ENCODE results near the gene UMOD.
"Not testable (repeated sequence)": the region's sequence is repeated elsewhere in the genome, so short reads cannot be mapped to it uniquely, and the experiment has no call there.

The UMOD gene

GRCh38 chr16:20319406-20319805 lies 33.1 kb downstream of the UMOD start:
- TF ChIP-seq TAF1 (IDR thresholded peaks at IDR 0.05; ENCODE audit: low read depth, low read length) (no peak), POLR2A (IDR thresholded peaks at IDR 0.05; ENCODE audit: low read depth, low read length) (no peak), PAX5 (IDR thresholded peaks at IDR 0.05; ENCODE audit: insufficient read depth, low read length, severe bottlenecking) (no peak), SPI1 (IDR thresholded peaks at IDR 0.05; ENCODE audit: low read depth, low read length) (no peak), POLR2AphosphoS5 (IDR thresholded peaks at IDR 0.05; ENCODE audit: low read depth, low read length) (no peak), POU2F2 (IDR thresholded peaks at IDR 0.05; ENCODE audit: low read depth, low read length) (no peak)
- FAIRE-seq: no peak
- DNase-seq (ENCODE audit: insufficient read length, low spot score): no peak

- DNase-seq (ENCODE audit: insufficient read length, low spot score): no peak
- no peak for FAIRE-seq
- TF ChIP-seq POLR2A (IDR thresholded peaks at IDR 0.05; ENCODE audit: low read depth, low read length) (no peak), PAX5 (IDR thresholded peaks at IDR 0.05; ENCODE audit: insufficient read depth, low read length, severe bottlenecking) (no peak), POLR2AphosphoS5 (IDR thresholded peaks at IDR 0.05; ENCODE audit: low read depth, low read length) (no peak), POU2F2 (IDR thresholded peaks at IDR 0.05; ENCODE audit: low read depth, low read length) (no peak), TAF1 (IDR thresholded peaks at IDR 0.05; ENCODE audit: low read depth, low read length) (no peak), SPI1 (IDR thresholded peaks at IDR 0.05; ENCODE audit: low read depth, low read length) (no peak)
Observed at GRCh38 chr16:20318437-20318836, 34.1 kb downstream of the UMOD start.

GRCh38 chr16:20318006-20318405 lies 34.5 kb downstream of the UMOD start:
- FAIRE-seq (no peak), DNase-seq (ENCODE audit: insufficient read length, low spot score) (no peak)
- TF ChIP-seq TAF1 (IDR thresholded peaks at IDR 0.05; ENCODE audit: low read depth, low read length) (no peak), POLR2A (IDR thresholded peaks at IDR 0.05; ENCODE audit: low read depth, low read length) (no peak), POLR2AphosphoS5 (IDR thresholded peaks at IDR 0.05; ENCODE audit: low read depth, low read length) (no peak), PAX5 (IDR thresholded peaks at IDR 0.05; ENCODE audit: insufficient read depth, low read length, severe bottlenecking) (no peak)

- FAIRE-seq (no peak), DNase-seq (ENCODE audit: insufficient read length, low spot score) (no peak)
- TF ChIP-seq POU2F2 (IDR thresholded peaks at IDR 0.05; ENCODE audit: low read depth, low read length) (no peak), TAF1 (IDR thresholded peaks at IDR 0.05; ENCODE audit: low read depth, low read length) (no peak), POLR2A (IDR thresholded peaks at IDR 0.05; ENCODE audit: low read depth, low read length) (no peak), PAX5 (IDR thresholded peaks at IDR 0.05; ENCODE audit: insufficient read depth, low read length, severe bottlenecking) (no peak), SPI1 (IDR thresholded peaks at IDR 0.05; ENCODE audit: low read depth, low read length) (no peak), POLR2AphosphoS5 (IDR thresholded peaks at IDR 0.05; ENCODE audit: low read depth, low read length) (no peak)
Observed at GRCh38 chr16:20317117-20317516, 35.4 kb downstream of the UMOD start.

- FAIRE-seq: no peak
Observed at GRCh38 chr16:20316715-20317114, 35.8 kb downstream of the UMOD start.

GRCh38 chr16:20315764-20316163 lies 36.8 kb downstream of the UMOD start:
- DNase-seq (ENCODE audit: insufficient read length, low spot score) (no peak), FAIRE-seq (no peak)
- no peak for TF ChIP-seq SPI1 (IDR thresholded peaks at IDR 0.05; ENCODE audit: low read depth, low read length)
- TF ChIP-seq POLR2AphosphoS5 (IDR thresholded peaks at IDR 0.05; ENCODE audit: low read depth, low read length): no peak
- no peak for TF ChIP-seq POU2F2 (IDR thresholded peaks at IDR 0.05; ENCODE audit: low read depth, low read length)
- no peak for TF ChIP-seq TAF1 (IDR thresholded peaks at IDR 0.05; ENCODE audit: low read depth, low read length)
- TF ChIP-seq PAX5 (IDR thresholded peaks at IDR 0.05; ENCODE audit: insufficient read depth, low read length, severe bottlenecking): no peak
- TF ChIP-seq POLR2A (IDR thresholded peaks at IDR 0.05; ENCODE audit: low read depth, low read length): no peak

More at GRCh38 chr16:20316715-20317114, 35.8 kb downstream of the UMOD start:
- TF ChIP-seq POLR2A (IDR thresholded peaks at IDR 0.05; ENCODE audit: low read depth, low read length) (no peak), POU2F2 (IDR thresholded peaks at IDR 0.05; ENCODE audit: low read depth, low read length) (no peak), PAX5 (IDR thresholded peaks at IDR 0.05; ENCODE audit: insufficient read depth, low read length, severe bottlenecking) (no peak), TAF1 (IDR thresholded peaks at IDR 0.05; ENCODE audit: low read depth, low read length) (no peak), SPI1 (IDR thresholded peaks at IDR 0.05; ENCODE audit: low read depth, low read length) (no peak)
- no peak for DNase-seq (ENCODE audit: insufficient read length, low spot score)

GRCh38 chr16:20314575-20314974 lies 37.9 kb downstream of the UMOD start:
- no peak for FAIRE-seq
- TF ChIP-seq TAF1 (IDR thresholded peaks at IDR 0.05; ENCODE audit: low read depth, low read length): no peak
- no peak for TF ChIP-seq POU2F2 (IDR thresholded peaks at IDR 0.05; ENCODE audit: low read depth, low read length)
- TF ChIP-seq PAX5 (IDR thresholded peaks at IDR 0.05; ENCODE audit: insufficient read depth, low read length, severe bottlenecking): no peak
- no peak for TF ChIP-seq SPI1 (IDR thresholded peaks at IDR 0.05; ENCODE audit: low read depth, low read length)
- no peak for TF ChIP-seq POLR2A (IDR thresholded peaks at IDR 0.05; ENCODE audit: low read depth, low read length)
- no peak for TF ChIP-seq POLR2AphosphoS5 (IDR thresholded peaks at IDR 0.05; ENCODE audit: low read depth, low read length)
- DNase-seq (ENCODE audit: insufficient read length, low spot score): no peak

GRCh38 chr16:20313741-20314140 lies 38.8 kb downstream of the UMOD start:
- DNase-seq (ENCODE audit: insufficient read length, low spot score) (no peak), FAIRE-seq (no peak)
- TF ChIP-seq POLR2AphosphoS5 (IDR thresholded peaks at IDR 0.05; ENCODE audit: low read depth, low read length) (no peak), POLR2A (IDR thresholded peaks at IDR 0.05; ENCODE audit: low read depth, low read length) (no peak), POU2F2 (IDR thresholded peaks at IDR 0.05; ENCODE audit: low read depth, low read length) (no peak), SPI1 (IDR thresholded peaks at IDR 0.05; ENCODE audit: low read depth, low read length) (no peak), PAX5 (IDR thresholded peaks at IDR 0.05; ENCODE audit: insufficient read depth, low read length, severe bottlenecking) (no peak), TAF1 (IDR thresholded peaks at IDR 0.05; ENCODE audit: low read depth, low read length) (no peak)

- FAIRE-seq; DNase-seq (ENCODE audit: insufficient read length, low spot score): not testable (repeated sequence)
Observed at GRCh38 chr16:20312536-20313095, 39.9 kb downstream of the UMOD start.

GRCh38 chr16:20311548-20311947 lies 41.0 kb downstream of the UMOD start:
- FAIRE-seq: no peak
- DNase-seq (ENCODE audit: insufficient read length, low spot score): no peak
- TF ChIP-seq POLR2AphosphoS5 (IDR thresholded peaks at IDR 0.05; ENCODE audit: low read depth, low read length): no peak
- TF ChIP-seq SPI1 (IDR thresholded peaks at IDR 0.05; ENCODE audit: low read depth, low read length): no peak
- TF ChIP-seq POU2F2 (IDR thresholded peaks at IDR 0.05; ENCODE audit: low read depth, low read length): no peak
- no peak for TF ChIP-seq PAX5 (IDR thresholded peaks at IDR 0.05; ENCODE audit: insufficient read depth, low read length, severe bottlenecking)
- no peak for TF ChIP-seq TAF1 (IDR thresholded peaks at IDR 0.05; ENCODE audit: low read depth, low read length)
- no peak for TF ChIP-seq POLR2A (IDR thresholded peaks at IDR 0.05; ENCODE audit: low read depth, low read length)

Data from GM12891 (cell line).